H9 (cell line): ENCODE measurements around the gene EPS15. TPM values are rescaled to one million over a fixed set of nuclear protein-coding genes. Genes with fewer than 3 reads are reported as not detected.

Experiments used
- DNase-seq: peaks from one replicate; pipeline ENCODE4 v3.0.0-alpha.2; 2017
- H2AFZ ChIP-seq: one replicate; pipeline ENCODE4 v1.6.1; 2013; ENCODE audit warnings: mild to moderate bottlenecking, low read length, control low read depth, moderate library complexity
- H2AK5ac ChIP-seq: 2 replicates; pipeline ENCODE4 v1.6.1; 2013; ENCODE audit warnings: low read length, control low read depth, mixed read lengths; ENCODE audit not compliant: insufficient read length
- H2BK120ac ChIP-seq: one replicate; pipeline ENCODE4 v1.6.1; 2013; ENCODE audit warnings: low read depth, mild to moderate bottlenecking, low read length, control low read depth, inconsistent platforms; ENCODE audit not compliant: poor library complexity, severe bottlenecking
- H2BK12ac ChIP-seq: 2 replicates; pipeline ENCODE4 v1.6.1; 2013; ENCODE audit warnings: low read length, control low read depth, mixed read lengths, low read depth; ENCODE audit not compliant: insufficient read length
- H2BK15ac ChIP-seq: 2 replicates; pipeline ENCODE4 v1.6.1; 2013; ENCODE audit warnings: low read depth, low read length, control low read depth
- H2BK20ac ChIP-seq: one replicate; pipeline ENCODE4 v1.6.1; 2013; ENCODE audit warnings: low read depth, mild to moderate bottlenecking, low read length, control low read depth, inconsistent platforms; ENCODE audit not compliant: poor library complexity, severe bottlenecking
- H2BK5ac ChIP-seq: 2 replicates; pipeline ENCODE4 v1.6.1; 2013; ENCODE audit warnings: low read length, control low read depth, mixed read lengths; ENCODE audit not compliant: insufficient read length
- H3K14ac ChIP-seq: 2 replicates; pipeline ENCODE4 v1.6.1; 2013; ENCODE audit warnings: low read length, control low read depth; ENCODE audit not compliant: insufficient read depth
- H3K18ac ChIP-seq: 2 replicates; pipeline ENCODE4 v1.6.1; 2013; ENCODE audit warnings: low read depth, mild to moderate bottlenecking, mixed read lengths, low read length, control low read depth; ENCODE audit not compliant: insufficient read length
- H3K23ac ChIP-seq: 2 replicates; pipeline ENCODE4 v1.6.1; 2013; ENCODE audit warnings: low read length, control low read depth, mixed read lengths, low read depth; ENCODE audit not compliant: insufficient read length
- H3K23me2 ChIP-seq: 2 replicates; pipeline ENCODE4 v1.6.1; 2013; ENCODE audit warnings: low read depth, mild to moderate bottlenecking, mixed read lengths, low read length, control low read depth; ENCODE audit not compliant: insufficient read length, poor library complexity, severe bottlenecking
- H3K27ac ChIP-seq: 2 replicates; pipeline ENCODE4 v1.5.1; 2013; ENCODE audit warnings: low read length, control low read depth, mixed read lengths, low read depth; ENCODE audit not compliant: insufficient read length
- H3K27me3 ChIP-seq: 2 replicates; pipeline ENCODE4 v1.6.1; 2013; ENCODE audit warnings: low read length, control low read depth, inconsistent platforms; ENCODE audit not compliant: insufficient read depth
- H3K4ac ChIP-seq: 2 replicates; pipeline ENCODE4 v1.6.1; 2013; ENCODE audit warnings: low read depth, mild to moderate bottlenecking, control low read depth, inconsistent platforms, low read length, moderate library complexity
- H3K4me1 ChIP-seq: 2 replicates; pipeline ENCODE4 v1.6.1; 2013; ENCODE audit warnings: low read length, control low read depth, inconsistent platforms; ENCODE audit not compliant: insufficient read depth
- H3K4me2 ChIP-seq: 2 replicates; pipeline ENCODE4 v1.6.1; 2013; ENCODE audit warnings: low read length, control low read depth, mixed read lengths; ENCODE audit not compliant: insufficient read length, insufficient read depth
- H3K56ac ChIP-seq: 2 replicates; pipeline ENCODE4 v1.6.1; 2013; ENCODE audit warnings: low read depth, mild to moderate bottlenecking, mixed read lengths, low read length, control low read depth; ENCODE audit not compliant: insufficient read length
- H3K79me1 ChIP-seq: 2 replicates; pipeline ENCODE4 v1.6.1; 2013; ENCODE audit warnings: low read depth, mild to moderate bottlenecking, moderate library complexity, low read length, control low read depth, inconsistent platforms; ENCODE audit not compliant: insufficient read depth, poor library complexity, severe bottlenecking
- H3K79me2 ChIP-seq: 2 replicates; pipeline ENCODE4 v1.6.1; 2013; ENCODE audit warnings: low read length, control low read depth, inconsistent platforms; ENCODE audit not compliant: insufficient read depth
- H3K9ac ChIP-seq: 2 replicates; pipeline ENCODE4 v1.6.1; 2013; ENCODE audit warnings: low read length, control low read depth, mixed read lengths; ENCODE audit not compliant: insufficient read length; ENCODE audit errors: extremely low read depth
- H3K9me3 ChIP-seq: one replicate; pipeline ENCODE4 v1.6.1; 2013; ENCODE audit warnings: low read depth, low read length, inconsistent platforms; ENCODE audit not compliant: control insufficient read depth
- H3T11ph ChIP-seq: one replicate; pipeline ENCODE4 v1.6.1; 2013; ENCODE audit warnings: mild to moderate bottlenecking, low read length, control low read depth, inconsistent platforms
- H4K20me1 ChIP-seq: one replicate; pipeline ENCODE4 v1.6.1; 2013; ENCODE audit not compliant: control insufficient read depth, insufficient read length, insufficient read depth
- H4K5ac ChIP-seq: 2 replicates; pipeline ENCODE4 v1.6.1; 2013; ENCODE audit warnings: low read depth, mild to moderate bottlenecking, mixed read lengths, low read length, control low read depth; ENCODE audit not compliant: insufficient read length
- H4K8ac ChIP-seq: replicated peaks from 2 replicates; pipeline ENCODE4 v1.6.1; 2013; ENCODE audit warnings: low read length, control low read depth, mixed read lengths, low read depth; ENCODE audit not compliant: insufficient read length
- H4K91ac ChIP-seq: 2 replicates; pipeline ENCODE4 v1.6.1; 2013; ENCODE audit warnings: low read depth, mild to moderate bottlenecking, moderate library complexity, mixed read lengths, low read length, control low read depth; ENCODE audit not compliant: insufficient read length
- H3K27ac Mint-ChIP-seq, 3 experiments: 2 replicates in 2 of 3; 3 replicates in 1 of 3; pipeline ENCODE4 v1.8.0; 2020 to 2021; ENCODE audit warnings: mixed read lengths in 3 of 3, mild to moderate bottlenecking in 1 of 3, moderate library complexity in 1 of 3
- H3K27me3 Mint-ChIP-seq: 2 replicates; pipeline ENCODE4 v1.8.0; 2021; ENCODE audit warnings: low read depth, mild to moderate bottlenecking, moderate library complexity, mixed read lengths
- H3K36me3 Mint-ChIP-seq, 3 experiments: 2 replicates in 2 of 3; 3 replicates in 1 of 3; pipeline ENCODE4 v1.8.0; 2020 to 2021; ENCODE audit warnings: low read depth in 3 of 3, mixed read lengths in 3 of 3; ENCODE audit not compliant: insufficient read depth in 1 of 3
- H3K4me1 Mint-ChIP-seq, 2 experiments: 2 replicates each; pipeline ENCODE4 v1.8.0; 2020; ENCODE audit warnings: mixed read lengths in 2 of 2
- H3K4me3 Mint-ChIP-seq, 2 experiments: 2 replicates in 1 of 2; 3 replicates in 1 of 2; pipeline ENCODE4 v1.8.0; 2020 to 2021; ENCODE audit warnings: mild to moderate bottlenecking in 2 of 2, mixed read lengths in 2 of 2, moderate library complexity in 1 of 2
- H3K9me3 Mint-ChIP-seq, 2 experiments: 2 replicates in 1 of 2; 3 replicates in 1 of 2; pipeline ENCODE4 v1.8.0; 2020; ENCODE audit warnings: mild to moderate bottlenecking in 2 of 2, mixed read lengths in 2 of 2, moderate library complexity in 1 of 2
- CTCF ChIP-seq: fragments of 200-600 bp; sonication (generic); conservative IDR thresholded peaks from 3 replicates; pipeline ENCODE4 v1.8.0; 2021; ENCODE audit warnings: antibody characterized with exemption, mild to moderate bottlenecking
- WGBS: extraction: QIAGEN DNeasy Blood & Tissue Kit; methylation state at CpG from one replicate; pipeline ENCODE4 v1.1.7; 2013; ENCODE audit warnings: missing lambda C conversion rate, low lambda C conversion rate, mixed read lengths; ENCODE audit not compliant: insufficient read length; ENCODE audit errors: extremely low coverage; 5-methylcytosine and 5-hydroxymethylcytosine counted together
- total RNA-seq: library from RNA; stranded (reverse); gene quantifications from 2 replicates; pipeline ENCODE4 v1.2.1, GENCODE V29; 2021

The EPS15 gene
- total RNA-seq, 1 experiment from 2014 or later = 44.1 TPM

DNA sequence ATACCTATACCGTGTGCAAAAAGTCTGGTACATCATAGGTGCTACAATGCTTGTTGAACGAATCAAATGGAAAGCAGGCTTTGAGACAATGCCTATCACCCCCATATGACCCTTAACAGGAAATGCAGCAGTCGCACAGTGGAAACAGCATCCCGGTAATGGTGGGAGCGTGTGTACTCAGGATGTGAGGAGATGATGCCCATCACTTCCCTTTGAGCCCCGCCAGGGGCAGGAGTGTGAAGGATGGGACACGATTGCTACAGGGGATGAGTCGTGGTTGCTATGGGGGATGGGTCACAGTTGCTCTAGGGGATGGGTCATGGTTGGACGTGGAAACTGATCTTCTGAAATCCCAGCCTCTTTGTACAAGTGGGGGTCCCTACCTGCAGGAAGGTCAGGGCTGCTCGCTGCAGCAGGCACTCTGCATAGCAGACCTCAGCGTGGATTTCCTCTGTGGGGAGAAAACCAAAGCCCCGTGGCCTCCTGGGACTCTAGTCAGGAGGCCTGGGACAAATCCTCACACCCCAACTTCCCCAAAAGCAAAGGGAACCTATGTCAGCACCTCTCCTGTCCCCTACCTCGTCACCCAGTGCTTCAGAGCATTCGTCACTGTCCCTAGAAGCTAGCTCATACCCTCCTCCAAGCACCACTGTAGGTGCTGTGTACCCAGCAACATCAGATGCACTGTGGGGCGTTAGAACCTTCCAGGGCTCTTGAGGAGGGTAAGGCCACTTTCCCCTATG, 208.0 kb downstream of the EPS15 start:
- Mint-ChIP-seq H3K36me3 (no peaks in the 10 kb centered on the region), H3K27me3 (no peaks in the 10 kb centered on the region; the same call in 1 of the 2 replicates), H3K27ac (peak overlapping the region in 2 of 3 experiments; percentile 4 to 46; a peak in 2 of 7 replicates), H3K4me3 (no peak overlapping the region), H3K4me1 (peaks cover 4 to 8% of the 10 kb centered on the region in 2 experiments), H3K9me3 (no peaks in the 10 kb centered on the region)
- H2BK120ac ChIP-seq = no peak overlapping the region
- H2BK20ac ChIP-seq = no peak overlapping the region
- WGBS = no CpG with 5 or more reads among the region's 15 CpGs
- H3K9ac ChIP-seq = no peak overlapping the region
- no peak overlapping the region for H2AK5ac ChIP-seq
- H3K79me1 ChIP-seq = no peaks in the 10 kb centered on the region
- H3T11ph ChIP-seq = no peak overlapping the region
- no peak overlapping the region for H2BK15ac ChIP-seq
- H3K56ac ChIP-seq = no peak overlapping the region
- no peak overlapping the region for H4K8ac ChIP-seq
- DNase-seq = no peak
- H3K9me3 ChIP-seq = no peaks in the 10 kb centered on the region
- H2AFZ ChIP-seq = no peak overlapping the region
- H3K18ac ChIP-seq = no peak overlapping the region
- no peak overlapping the region for H4K91ac ChIP-seq
- H3K23ac ChIP-seq = no peak overlapping the region
- H3K4ac ChIP-seq = no peak overlapping the region
- no peak overlapping the region for H3K27ac ChIP-seq
- H4K20me1 ChIP-seq = no peaks in the 10 kb centered on the region
- no peaks in the 10 kb centered on the region for H3K23me2 ChIP-seq
- H3K79me2 ChIP-seq = no peaks in the 10 kb centered on the region
- no peak overlapping the region for H4K5ac ChIP-seq
- no peak overlapping the region for H2BK12ac ChIP-seq
- TF ChIP-seq CTCF = no peak
- H3K14ac ChIP-seq = no peak overlapping the region
- no peaks in the 10 kb centered on the region for H3K27me3 ChIP-seq
- no peak overlapping the region for H3K4me2 ChIP-seq
- no peak overlapping the region for H2BK5ac ChIP-seq
- no peaks in the 10 kb centered on the region for H3K4me1 ChIP-seq
